GM18951 (cell line): ENCODE results near the gene TBCK.
"Not testable (repeated sequence)": the region's sequence is repeated elsewhere in the genome, so short reads cannot be mapped to it uniquely, and the experiment has no call there.

Experiments
- POLR2A ChIP-seq: IDR thresholded peaks from 4 replicates; pipeline ENCODE4 v1.6.1; 2011; ENCODE audit warnings: mild to moderate bottlenecking; ENCODE audit not compliant: insufficient read length, insufficient read depth; ENCODE audit errors: extremely low read depth
- in situ Hi-C: fragments of 300-500 bp; cut with MboI; formaldehyde crosslinking; loops from one replicate; pipeline ENCODE4 v1.12.0; 2022; ENCODE audit warnings: low sequenced_read_pairs, mixed read lengths, inconsistent platforms; ENCODE audit not compliant: unreplicated experiment

TBCK gene

DNA sequence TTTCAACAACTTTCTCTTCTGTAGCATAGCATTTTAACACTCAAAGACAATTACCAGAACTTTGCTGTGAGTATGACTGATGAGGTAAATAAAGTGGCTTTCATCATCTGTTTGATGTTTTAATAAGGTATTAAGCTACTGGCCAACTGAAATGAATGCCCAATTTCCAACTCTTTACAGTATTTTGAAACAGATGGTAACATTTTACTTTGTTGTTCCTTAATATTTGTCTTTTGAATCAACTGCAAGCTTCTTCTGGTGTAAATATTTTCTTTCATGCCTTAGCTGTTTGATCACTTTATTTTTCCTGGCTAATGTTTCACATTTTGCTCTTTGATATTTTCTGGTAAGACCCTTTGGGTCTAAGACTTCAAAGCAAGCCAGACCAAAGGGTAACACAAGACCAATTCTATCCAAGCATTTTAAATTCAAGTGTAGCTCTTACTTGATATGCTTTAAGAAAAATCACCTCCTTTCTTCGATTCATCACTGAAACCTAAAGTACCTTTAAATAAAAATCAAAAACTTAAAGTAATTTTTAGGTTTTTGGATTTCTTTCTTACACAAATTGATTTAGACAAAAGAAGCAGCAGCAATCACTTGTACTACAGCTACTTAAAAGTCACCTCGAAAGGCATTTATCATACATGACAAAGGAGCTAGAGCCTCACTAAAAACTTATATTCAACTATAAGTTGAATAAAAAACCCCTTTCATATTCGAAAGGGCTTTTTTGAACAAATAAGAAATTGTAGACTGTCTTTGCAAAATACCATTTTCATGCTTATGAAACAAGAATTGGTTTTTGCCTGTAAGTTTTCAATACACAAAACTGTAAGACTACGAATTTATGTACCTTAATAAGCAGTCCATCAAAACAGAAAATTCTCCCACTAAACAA is 57.6 kb downstream of the TBCK start:
- in situ Hi-C loops: loop anchor here (25.0 kb wide), 1 partner anchor 229 kb away; no protein-coding TSS in a partner anchor
- no peak for TF ChIP-seq POLR2A

DNA sequence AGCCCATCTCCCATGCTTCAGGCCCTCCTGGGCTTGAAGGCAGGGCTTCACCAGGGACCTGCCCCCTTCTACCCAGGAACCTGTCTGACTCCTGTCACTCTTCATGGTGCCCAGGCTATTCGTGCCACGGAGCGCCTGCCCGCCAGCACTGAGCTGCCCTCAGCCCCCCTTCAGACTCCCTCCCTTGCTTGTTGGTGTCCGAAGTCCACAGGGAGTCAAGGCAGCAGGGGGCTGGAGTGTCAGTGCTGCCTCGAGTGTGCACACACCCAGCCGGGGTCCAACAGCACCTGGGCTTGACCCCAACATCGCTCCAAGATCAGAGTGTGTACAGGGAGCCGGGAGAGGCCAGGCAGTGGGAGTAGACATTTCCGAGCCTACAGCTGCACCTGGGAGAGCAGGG is 59.8 kb downstream of the TBCK start:
- no peak for TF ChIP-seq POLR2A
- in situ Hi-C loops: loop anchor here (25.0 kb wide), 1 partner anchor 231 kb away; no protein-coding TSS in a partner anchor

DNA sequence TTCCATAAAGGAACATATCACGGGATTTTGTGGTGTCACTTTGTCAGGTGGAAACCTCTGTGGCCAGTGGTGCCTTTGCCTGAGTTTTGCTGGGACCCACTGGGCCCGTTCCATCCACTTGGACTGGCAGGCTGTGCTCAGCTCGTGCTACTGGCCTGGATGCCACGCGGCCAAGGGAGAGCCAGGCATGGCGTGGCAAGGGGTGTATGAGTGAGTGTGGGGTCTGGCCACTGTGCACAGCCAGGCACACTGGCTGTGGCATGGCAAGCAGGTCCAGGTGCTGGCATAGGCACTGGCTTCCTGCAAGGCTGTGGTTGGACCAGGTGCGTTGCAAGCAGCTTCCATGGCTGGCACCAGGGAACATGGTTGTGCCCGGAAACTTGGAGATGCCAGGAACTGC is 60.8 kb downstream of the TBCK start:
- in situ Hi-C loops: loop anchor here (25.0 kb wide), 1 partner anchor 232 kb away; no protein-coding TSS in a partner anchor
- TF ChIP-seq POLR2A: no peak

DNA sequence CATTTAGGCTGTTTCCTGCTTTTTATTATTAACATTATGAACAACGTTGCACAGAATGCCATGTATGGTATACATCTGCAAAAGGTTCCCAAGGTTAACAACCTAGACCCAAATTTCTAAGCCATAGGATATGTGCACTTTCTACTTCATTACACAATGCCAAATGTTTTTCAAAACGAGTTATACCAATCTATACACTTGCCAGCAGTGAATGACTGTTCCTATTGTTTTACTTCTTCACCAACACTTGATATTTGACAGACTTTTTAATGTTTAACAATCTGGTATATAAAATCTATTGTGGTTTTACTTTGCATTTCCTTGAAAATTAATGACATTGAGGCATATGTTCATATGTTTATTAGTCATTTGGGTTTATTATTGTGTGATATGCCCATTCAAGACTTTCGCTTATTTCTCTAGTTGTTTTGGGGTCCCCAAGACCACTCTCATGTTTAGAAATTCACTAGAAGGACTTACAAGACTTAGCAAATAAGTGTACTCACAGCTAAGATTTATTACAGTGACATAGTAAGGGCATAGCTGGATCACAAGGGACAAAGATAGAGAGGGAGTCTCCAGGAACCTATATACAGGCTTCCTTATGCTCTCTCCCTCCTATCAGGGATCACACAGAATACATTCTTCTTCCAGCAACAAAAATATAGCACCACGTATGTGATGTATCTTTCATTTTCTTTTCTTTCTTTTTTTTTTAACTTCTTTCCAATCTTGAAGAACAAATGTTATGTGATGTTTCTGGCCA is 62.5 kb downstream of the TBCK start:
- TF ChIP-seq POLR2A: no peak
- in situ Hi-C loops: loop anchor here (25.0 kb wide), 1 partner anchor 234 kb away; no protein-coding TSS in a partner anchor

DNA sequence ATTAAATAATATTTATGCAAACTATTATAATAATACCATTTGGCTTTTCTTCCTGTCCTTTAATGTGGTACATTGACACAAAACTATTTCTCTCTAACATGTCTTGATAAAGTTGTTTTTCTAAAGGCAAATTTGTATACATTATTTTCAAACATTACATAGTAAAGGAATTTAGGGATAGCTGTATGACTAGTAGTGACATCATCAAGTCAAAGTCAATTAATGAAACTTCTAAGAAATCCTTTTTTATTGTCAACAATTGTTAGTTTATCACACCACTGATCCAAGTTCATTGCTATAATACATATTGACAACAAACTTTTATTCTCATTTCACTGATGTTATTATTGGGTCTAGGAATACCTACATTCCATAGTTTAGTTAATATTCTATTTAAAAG is 68.4 kb downstream of the TBCK start:
- TF ChIP-seq POLR2A: no peak
- in situ Hi-C loops: no loop called here

DNA sequence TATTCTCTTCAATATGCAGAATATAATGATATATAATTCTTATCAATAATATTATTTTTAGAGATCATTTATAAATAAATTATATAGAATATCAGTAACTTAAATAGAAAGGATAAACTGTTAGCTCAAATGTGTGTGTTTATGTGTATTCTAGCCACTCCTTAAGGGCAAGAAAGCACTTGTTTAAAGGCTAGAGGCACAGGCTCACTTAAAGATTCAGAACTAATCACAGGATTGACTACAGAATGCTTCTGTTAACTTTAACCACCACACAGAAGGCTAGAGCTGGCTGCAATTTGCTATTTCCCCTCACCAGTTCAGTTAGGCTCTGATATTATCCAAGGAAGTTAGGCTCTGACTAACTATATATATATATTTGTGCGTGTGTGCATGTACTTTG is 69.6 kb downstream of the TBCK start:
- in situ Hi-C loops: no loop called here

DNA sequence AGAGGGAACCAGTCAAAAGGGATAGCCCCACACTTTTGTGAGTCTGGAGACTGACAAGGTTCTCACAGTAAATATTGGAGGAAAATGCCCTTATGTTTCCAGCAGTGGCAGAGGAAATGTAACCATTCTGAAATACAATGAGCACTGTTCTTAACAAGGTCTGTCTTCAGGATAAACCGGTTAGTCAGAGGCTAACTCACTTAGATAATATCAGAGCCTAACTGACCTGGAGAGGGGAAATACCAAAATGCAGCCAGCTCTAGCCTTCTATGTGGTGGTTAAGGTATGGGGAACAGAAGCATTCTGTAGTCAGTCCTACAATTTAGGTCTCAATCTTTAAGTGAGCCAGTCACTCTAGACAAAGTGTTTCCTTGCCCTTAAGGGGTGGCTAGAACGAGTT is 70.8 kb downstream of the TBCK start:
- no peak for TF ChIP-seq POLR2A
- in situ Hi-C loops: no loop called here

More for the DNA sequence above, 69.6 kb downstream of the TBCK start:
- no peak for TF ChIP-seq POLR2A

DNA sequence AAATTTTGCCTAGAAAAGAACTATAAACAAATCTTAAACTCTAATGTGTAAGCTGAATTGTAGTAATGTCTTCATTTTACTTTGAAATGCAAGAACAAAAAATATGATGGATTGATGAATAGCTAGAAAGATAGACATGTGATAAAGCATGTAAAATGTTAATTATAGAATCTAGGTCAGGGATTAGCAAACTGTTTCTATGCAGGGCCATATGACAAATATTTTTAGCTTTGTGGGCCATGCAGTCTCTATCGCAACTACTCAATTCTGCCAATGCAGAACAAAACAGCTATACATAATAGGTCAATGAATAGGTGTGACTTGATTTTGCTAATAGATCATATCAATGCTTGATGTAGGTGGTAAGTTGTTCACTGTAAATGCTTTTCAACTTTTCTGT is 75.3 kb downstream of the TBCK start:
- TF ChIP-seq POLR2A: no peak
- in situ Hi-C loops: no loop called here

DNA sequence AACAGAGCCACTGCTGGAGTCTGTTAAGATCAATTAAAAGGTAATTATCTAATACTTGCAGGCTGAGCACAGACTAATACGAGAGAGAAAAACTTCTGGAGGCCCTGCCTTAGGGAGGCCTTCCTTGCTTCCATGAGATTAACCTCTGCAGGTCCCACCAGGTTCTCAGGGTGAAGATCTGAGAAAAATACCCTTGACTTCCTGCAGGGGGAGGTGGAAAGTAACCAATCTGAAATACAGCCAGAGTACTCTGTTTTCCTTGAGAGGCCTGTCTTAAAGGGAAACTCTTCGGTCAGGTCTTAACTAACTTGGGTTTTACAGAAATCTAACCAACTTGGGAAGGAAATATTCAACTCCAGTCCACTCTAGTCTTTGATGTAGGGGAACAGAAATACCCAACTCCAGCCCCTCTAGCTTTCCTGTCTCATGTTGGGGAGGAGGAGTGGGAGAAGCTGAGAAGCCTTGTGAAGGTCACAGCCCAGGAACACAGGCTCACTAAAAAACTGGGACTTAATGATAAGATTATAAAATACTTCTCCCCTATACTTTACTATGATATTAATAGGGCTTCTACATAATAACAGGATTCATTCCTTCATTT is 77.1 kb downstream of the TBCK start:
- in situ Hi-C loops: no loop called here

DNA sequence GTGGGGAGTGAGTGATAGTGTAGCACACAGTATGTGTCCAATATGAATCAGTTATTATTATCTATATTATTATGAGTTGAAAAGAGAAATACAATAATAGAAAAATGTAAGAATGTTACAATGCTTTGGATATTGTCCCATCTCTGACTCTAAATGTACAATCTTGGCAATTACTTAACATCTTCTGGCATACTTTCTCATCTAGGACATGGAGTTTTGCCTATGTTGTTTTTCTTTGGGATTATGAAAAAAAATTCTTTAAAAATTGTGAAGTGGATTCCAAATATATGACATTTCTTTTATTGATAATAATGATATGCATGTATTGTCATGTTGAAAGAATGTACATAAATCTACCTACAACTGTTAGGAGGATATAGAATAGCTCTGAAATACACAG is 84.1 kb downstream of the TBCK start:
- in situ Hi-C loops: no loop called here
- no peak for TF ChIP-seq POLR2A

More for the DNA sequence above, 77.1 kb downstream of the TBCK start:
- no peak for TF ChIP-seq POLR2A

DNA sequence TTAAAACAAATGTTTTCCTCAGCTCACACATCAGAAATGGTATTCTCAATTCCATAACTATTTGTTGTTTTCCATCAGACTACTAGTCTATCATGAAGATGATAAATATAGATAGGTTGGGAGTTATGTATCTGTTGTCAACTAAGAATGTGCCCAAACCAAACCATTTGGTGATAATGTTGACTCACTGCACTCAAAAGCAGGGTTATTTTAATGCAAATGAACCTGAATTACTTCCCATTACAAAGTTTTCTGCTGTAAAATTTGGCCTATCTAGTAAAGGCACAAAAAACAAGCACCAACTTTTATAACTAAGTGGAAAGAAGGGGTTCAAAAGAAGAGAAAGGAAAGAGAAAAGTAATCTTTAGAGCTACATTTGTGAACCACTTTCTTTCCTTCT is 93.5 kb downstream of the TBCK start:
- in situ Hi-C loops: no loop called here
- no peak for TF ChIP-seq POLR2A

DNA sequence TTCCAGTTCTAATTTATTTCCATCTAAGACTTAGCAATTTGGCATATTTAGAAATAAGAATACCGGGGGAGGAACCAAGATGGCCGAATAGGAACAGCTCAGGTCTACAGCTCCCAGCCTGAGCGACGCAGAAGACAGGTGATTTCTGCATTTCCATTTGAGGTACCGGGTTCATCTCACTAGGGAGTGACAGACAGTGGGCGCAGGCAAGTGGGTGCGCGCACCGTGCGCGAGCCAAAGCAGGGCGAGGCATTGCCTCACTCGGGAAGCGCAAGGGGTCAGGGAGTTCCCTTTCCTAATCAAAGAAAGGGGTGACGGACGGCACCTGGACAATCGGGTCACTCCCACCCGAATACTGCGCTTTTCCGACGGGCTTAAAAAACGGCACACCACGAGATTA is 102.7 kb downstream of the TBCK start:
- in situ Hi-C loops: not testable (repeated sequence)

DNA sequence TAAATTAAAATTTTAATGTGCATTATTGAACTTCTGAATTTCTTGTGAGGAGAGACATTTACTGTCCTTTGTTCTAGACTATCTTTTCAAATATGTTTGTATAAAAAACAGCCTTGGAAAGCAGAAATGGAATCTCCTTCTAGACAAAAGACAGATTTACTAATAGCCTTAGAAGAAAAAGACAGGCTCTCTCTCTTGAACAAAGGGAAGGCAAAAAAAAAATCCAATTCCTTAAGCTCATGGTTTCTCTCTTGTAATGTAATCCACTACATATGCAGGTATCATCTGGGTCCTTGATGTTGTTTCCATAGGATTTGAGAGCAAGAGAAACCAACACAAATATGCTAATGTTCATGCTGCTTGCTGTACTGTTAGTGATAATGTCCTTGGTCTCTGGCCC is 106.0 kb downstream of the TBCK start:
- no peak for TF ChIP-seq POLR2A
- in situ Hi-C loops: no loop called here
